ENCODE results near the gene TRIL. TPM values are rescaled to one million over a fixed set of nuclear protein-coding genes. Genes with fewer than 3 reads are reported as not detected.
A peak's percentile ranks its signal among the peaks of the same experiment; 100 is the strongest.

The TRIL gene
- total RNA-seq, 4 donors from 2014 or later, result 0.25 to 1.2 (median 0.63) TPM

DNA sequence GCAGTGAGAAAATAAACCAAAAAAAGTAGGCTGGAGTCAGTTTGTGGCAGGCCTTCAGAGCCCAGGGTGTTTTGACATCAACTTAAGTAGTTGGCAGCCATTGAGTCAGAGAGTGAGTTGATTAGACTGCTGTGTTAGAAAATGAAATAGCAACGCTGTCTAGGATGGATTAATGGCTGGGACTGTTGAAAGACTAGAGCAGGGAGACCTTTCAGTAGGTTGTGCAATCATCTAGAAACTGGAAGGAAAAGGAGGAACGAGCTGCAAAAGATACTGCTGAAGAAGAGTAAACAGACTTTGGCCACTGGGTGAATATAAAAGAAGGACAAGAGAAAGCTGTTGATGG lies 28.6 kb upstream of the TRIL start:
- in situ Hi-C loops (cut with MboI; ENCODE audit: low sequenced_read_pairs in 4 of 4), result no loop called here
- ATAC-seq (peak; percentile 67 to 80), DNase-seq (peak in 1 of 2 donors; percentile 36)
- intact Hi-C loops (cut with DNase I; ENCODE audit: low total_unique reads), result loop anchor here (2.0 kb wide), 1 partner anchor 30 kb away; no protein-coding TSS in a partner anchor
- no peaks in the 10 kb centered on the region for H3K9me3 ChIP-seq
- no peak for TF ChIP-seq POLR2A (IDR thresholded peaks at IDR 0.05)
- TF ChIP-seq, protein P1, sequence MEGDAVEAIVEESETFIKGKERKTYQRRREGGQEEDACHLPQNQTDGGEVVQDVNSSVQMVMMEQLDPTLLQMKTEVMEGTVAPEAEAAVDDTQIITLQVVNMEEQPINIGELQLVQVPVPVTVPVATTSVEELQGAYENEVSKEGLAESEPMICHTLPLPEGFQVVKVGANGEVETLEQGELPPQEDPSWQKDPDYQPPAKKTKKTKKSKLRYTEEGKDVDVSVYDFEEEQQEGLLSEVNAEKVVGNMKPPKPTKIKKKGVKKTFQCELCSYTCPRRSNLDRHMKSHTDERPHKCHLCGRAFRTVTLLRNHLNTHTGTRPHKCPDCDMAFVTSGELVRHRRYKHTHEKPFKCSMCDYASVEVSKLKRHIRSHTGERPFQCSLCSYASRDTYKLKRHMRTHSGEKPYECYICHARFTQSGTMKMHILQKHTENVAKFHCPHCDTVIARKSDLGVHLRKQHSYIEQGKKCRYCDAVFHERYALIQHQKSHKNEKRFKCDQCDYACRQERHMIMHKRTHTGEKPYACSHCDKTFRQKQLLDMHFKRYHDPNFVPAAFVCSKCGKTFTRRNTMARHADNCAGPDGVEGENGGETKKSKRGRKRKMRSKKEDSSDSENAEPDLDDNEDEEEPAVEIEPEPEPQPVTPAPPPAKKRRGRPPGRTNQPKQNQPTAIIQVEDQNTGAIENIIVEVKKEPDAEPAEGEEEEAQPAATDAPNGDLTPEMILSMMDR (IDR thresholded peaks at IDR 0.05 in 4 of 5, conservative IDR thresholded peaks at IDR 0.05 in 1 of 5), result no peak
- H3K4me3 ChIP-seq, result no peak overlapping the region
- peak overlapping the region; percentile 42 to 64 (median 54) for H3K27ac ChIP-seq
- H3K4me1 ChIP-seq, result peaks cover 4 to 14% of the 10 kb centered on the region in 2 donors
- H3K36me3 ChIP-seq, result no peaks in the 10 kb centered on the region
- no peaks in the 10 kb centered on the region for H3K27me3 ChIP-seq

DNA sequence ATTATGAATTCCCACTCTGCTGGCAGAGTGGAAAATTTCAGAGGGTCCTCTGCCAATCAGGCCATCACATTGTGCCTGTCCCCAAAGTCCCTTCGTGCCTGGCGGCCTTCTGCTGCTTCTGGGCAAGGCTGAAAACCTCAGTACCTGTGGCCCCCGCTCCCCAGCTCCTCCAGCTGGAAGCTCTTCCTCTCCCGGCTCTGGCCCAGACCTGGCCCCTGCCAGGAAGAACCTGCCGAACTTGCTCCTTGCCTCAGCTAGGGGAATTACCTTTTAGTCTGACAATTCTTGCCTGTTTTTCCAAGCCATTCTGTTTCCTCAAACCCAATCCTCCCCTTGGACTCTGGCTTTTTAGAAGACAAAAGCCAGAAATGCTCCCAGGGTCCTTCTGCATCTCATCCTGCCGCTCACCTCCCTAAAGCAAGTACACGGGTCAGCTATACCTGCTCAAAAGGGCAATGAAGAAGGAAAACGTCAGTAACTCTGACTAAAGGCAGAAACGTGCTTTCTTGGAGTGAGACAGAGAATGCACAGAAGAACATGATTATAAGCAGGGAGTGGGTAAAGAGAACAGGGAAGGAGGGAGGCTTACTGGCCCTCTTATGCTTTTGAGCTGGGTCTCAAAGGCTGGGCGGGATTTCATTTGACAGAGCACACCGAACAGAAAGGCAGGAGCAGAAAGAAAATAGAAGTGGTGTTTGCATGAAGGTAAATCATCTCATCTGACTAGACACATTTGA lies 28.1 kb upstream of the TRIL start:
- Histone ChIP-seq H3K36me3 (no peaks in the 10 kb centered on the region), H3K27me3 (no peaks in the 10 kb centered on the region), H3K27ac (peak overlapping the region in 3 of 4 donors; percentile 3 to 64 (median 40)), H3K4me3 (no peak overlapping the region), H3K9me3 (no peaks in the 10 kb centered on the region), H3K4me1 (peaks cover 4 to 14% of the 10 kb centered on the region in 2 donors)
- intact Hi-C loops (cut with DNase I; ENCODE audit: low total_unique reads), result loop anchor here (2.0 kb wide), 1 partner anchor 29 kb away; no protein-coding TSS in a partner anchor
- TF ChIP-seq, protein P1 (IDR thresholded peaks at IDR 0.05 in 4 of 5, conservative IDR thresholded peaks at IDR 0.05 in 1 of 5), result no peak
- no peak for TF ChIP-seq POLR2A (IDR thresholded peaks at IDR 0.05)
- in situ Hi-C loops (cut with MboI; ENCODE audit: low sequenced_read_pairs in 4 of 4), result no loop called here
- no peak for ATAC-seq
- DNase-seq, result no peak

DNA sequence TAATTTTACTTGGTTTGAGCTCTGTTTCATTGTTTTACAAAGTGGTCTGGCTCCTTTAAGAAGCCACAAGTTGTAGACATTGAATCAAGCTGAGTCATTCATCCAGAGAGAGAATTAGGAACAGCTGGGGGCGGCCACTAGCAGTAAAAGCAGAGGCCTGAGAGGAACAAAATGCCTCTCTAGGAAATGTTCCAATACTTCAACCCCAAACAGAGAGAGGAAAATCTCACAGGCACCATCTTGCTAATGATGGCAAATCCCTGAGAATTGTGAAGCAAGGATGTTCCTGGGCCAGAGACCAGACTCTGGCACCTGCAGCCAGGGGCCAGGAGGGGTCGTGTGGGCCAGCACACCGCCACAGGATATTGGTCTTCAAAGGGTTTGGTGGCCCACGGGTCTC lies 26.5 kb upstream of the TRIL start:
- peak; percentile 31 to 55 for DNase-seq
- no peaks in the 10 kb centered on the region for H3K9me3 ChIP-seq
- in situ Hi-C loops (cut with MboI; ENCODE audit: low sequenced_read_pairs in 4 of 4) (no loop called here), intact Hi-C loops (cut with DNase I; ENCODE audit: low total_unique reads) (no loop called here)
- TF ChIP-seq, protein P1 (IDR thresholded peaks at IDR 0.05 in 4 of 5, conservative IDR thresholded peaks at IDR 0.05 in 1 of 5), result no peak
- no peak for TF ChIP-seq POLR2A (IDR thresholded peaks at IDR 0.05)
- H3K27me3 ChIP-seq, result no peaks in the 10 kb centered on the region
- peaks cover 4 to 14% of the 10 kb centered on the region in 2 donors for H3K4me1 ChIP-seq
- peak in 1 of 2 donors; percentile 45 for ATAC-seq
- no peak overlapping the region for H3K4me3 ChIP-seq
- H3K27ac ChIP-seq, result peak overlapping the region; percentile 14 to 41 (median 34)
- no peaks in the 10 kb centered on the region for H3K36me3 ChIP-seq

DNA sequence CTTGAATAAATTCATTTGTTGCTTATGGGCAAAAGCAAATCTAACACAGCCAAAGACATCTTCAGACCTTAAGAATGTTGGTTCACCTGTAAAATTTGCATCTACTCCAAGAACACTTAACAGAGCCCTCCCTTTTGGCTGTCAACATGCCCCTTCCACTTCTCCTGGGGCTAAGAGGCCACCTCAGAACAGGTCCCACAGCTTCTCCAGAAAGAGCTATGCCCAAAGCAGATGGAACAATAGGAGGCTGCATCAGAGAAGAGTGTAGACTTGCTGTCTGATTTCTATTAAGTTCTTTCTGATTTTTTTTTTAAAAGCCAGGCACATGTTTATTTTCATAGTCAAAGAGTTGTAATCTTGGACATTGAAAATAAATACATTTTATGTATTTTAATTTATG lies 26.1 kb upstream of the TRIL start:
- no peak for TF ChIP-seq POLR2A (IDR thresholded peaks at IDR 0.05)
- TF ChIP-seq, protein P1 (IDR thresholded peaks at IDR 0.05 in 4 of 5, conservative IDR thresholded peaks at IDR 0.05 in 1 of 5), result no peak
- in situ Hi-C loops (cut with MboI; ENCODE audit: low sequenced_read_pairs in 4 of 4) (no loop called here), intact Hi-C loops (cut with DNase I; ENCODE audit: low total_unique reads) (no loop called here)
- H3K4me3 ChIP-seq, result no peak overlapping the region
- H3K27me3 ChIP-seq, result no peaks in the 10 kb centered on the region
- DNase-seq, result no peak
- H3K36me3 ChIP-seq, result no peaks in the 10 kb centered on the region
- H3K9me3 ChIP-seq, result no peaks in the 10 kb centered on the region
- peaks cover 4 to 14% of the 10 kb centered on the region in 2 donors for H3K4me1 ChIP-seq
- peak overlapping the region in 1 of 4 donors; percentile 41 for H3K27ac ChIP-seq
- ATAC-seq, result no peak

All from gastrocnemius medialis (tissue), 4 donors.